Natural killer cell (primary cell): Measurements from ENCODE around the gene FASTK. TPM values are rescaled to one million over a fixed set of nuclear protein-coding genes. Genes with fewer than 3 reads are reported as not detected.

Experiments used
- ATAC-seq, 3 donors: fragments of 150-1000 bp in 2 of 3; fragments of 200-7000 bp in 1 of 3; cut with Tn5 transposase; 1 replicate in 1 of 3; 2 replicates in 2 of 3; pipeline ENCODE4 v1.10.0; 2021; ENCODE audit warnings: mild to moderate bottlenecking in 2 of 3, moderate library complexity in 2 of 3
- DNase-seq, 2 donors: peaks; one replicate each; pipeline versions ENCODE4 v3.0.0 to v3.0.0-alpha.2; 2013 to 2021; ENCODE audit warnings: mixed read lengths in 1 of 2
- H3K27ac ChIP-seq: one replicate; pipeline ENCODE4 v1.5.1; 2013; ENCODE audit warnings: mild to moderate bottlenecking, low read length
- H3K27me3 ChIP-seq: one replicate; pipeline ENCODE4 v1.6.1; 2013; ENCODE audit warnings: low read length; ENCODE audit not compliant: control insufficient read depth, insufficient read depth
- H3K36me3 ChIP-seq: one replicate; pipeline ENCODE4 v1.6.1; 2013; ENCODE audit warnings: low read length; ENCODE audit not compliant: control insufficient read depth, insufficient read depth
- H3K4me1 ChIP-seq: one replicate; pipeline ENCODE4 v1.6.1; 2013; ENCODE audit warnings: low read length; ENCODE audit not compliant: control insufficient read depth, insufficient read depth
- H3K4me3 ChIP-seq: one replicate; pipeline ENCODE4 v1.5.1; 2013; ENCODE audit warnings: low read length
- H3K9me3 ChIP-seq: one replicate; pipeline ENCODE4 v1.6.1; 2013; ENCODE audit warnings: low read length; ENCODE audit not compliant: control insufficient read depth, insufficient read depth
- H3K27ac Mint-ChIP-seq, 2 donors: one replicate each; pipeline ENCODE4 v1.8.0; 2022; ENCODE audit warnings: mild to moderate bottlenecking in 2 of 2, mixed read lengths in 2 of 2, moderate library complexity in 1 of 2
- H3K27me3 Mint-ChIP-seq, 2 donors: one replicate each; pipeline ENCODE4 v1.8.0; 2022; ENCODE audit warnings: low read depth in 2 of 2, mixed read lengths in 2 of 2
- H3K36me3 Mint-ChIP-seq: one replicate; pipeline ENCODE4 v1.8.0; 2022; ENCODE audit warnings: mixed read lengths
- H3K4me1 Mint-ChIP-seq, 2 donors: one replicate each; pipeline ENCODE4 v1.8.0; 2022; ENCODE audit warnings: mixed read lengths in 2 of 2
- H3K4me3 Mint-ChIP-seq: one replicate; pipeline ENCODE4 v1.8.0; 2022; ENCODE audit warnings: mild to moderate bottlenecking, moderate library complexity, mixed read lengths
- H3K9me3 Mint-ChIP-seq, 2 donors: one replicate each; pipeline ENCODE4 v1.8.0; 2022; ENCODE audit warnings: mixed read lengths in 2 of 2
- CTCF ChIP-seq: fragments of 200-600 bp; IDR thresholded peaks from one replicate; pipeline ENCODE4 v1.8.0; 2022; ENCODE audit warnings: antibody characterized with exemption
- WGBS: methylation state at CpG from one replicate; pipeline ENCODE4 v1.1.7; 2013; ENCODE audit warnings: missing lambda C conversion rate; ENCODE audit not compliant: insufficient coverage; 5-methylcytosine and 5-hydroxymethylcytosine counted together
- intact Hi-C: fragments of 100-400 bp; cut with micrococcal nuclease; formaldehyde crosslinking; loops from one replicate; pipeline ENCODE4 v1.14.2; 2022
- total RNA-seq, 4 donors: library from RNA; stranded (reverse); fragments of 120-200 nt in 1 of 4; gene quantifications; one replicate each; pipeline versions ENCODE4 v1.2.3 to v1.2.4, GENCODE V29; 2013 to 2022

FASTK gene
- total RNA-seq, 3 donors from 2014 or later (not counting 1 experiment from before 2014, with no cell fraction given), result 72.8 to 89.4 (median 85.2) TPM

- no peak overlapping the region for H3K27ac ChIP-seq
- peaks cover 0 to 10% of the 10 kb centered on the region in 2 donors for H3K4me1 Mint-ChIP-seq
- peaks cover 11% of the 10 kb centered on the region for H3K36me3 ChIP-seq
Measured at GRCh38 chr7:151119902-151120301, 39.3 kb upstream of the FASTK start.

GRCh38 chr7:151119055-151119415 is 38.4 kb upstream of the FASTK start:
- H3K4me3 Mint-ChIP-seq, result no peak overlapping the region
- DNase-seq, result no peak

More at GRCh38 chr7:151119902-151120301, 39.3 kb upstream of the FASTK start:
- 95% methylated on average over 27 of the region's 27 CpGs for WGBS
- no peaks in the 10 kb centered on the region for H3K27me3 Mint-ChIP-seq
- no peak overlapping the region for H3K4me3 ChIP-seq
- H3K4me1 ChIP-seq, result peaks cover 3% of the 10 kb centered on the region
- no peaks in the 10 kb centered on the region for H3K9me3 Mint-ChIP-seq
- no peaks in the 10 kb centered on the region for H3K9me3 ChIP-seq
- no peaks in the 10 kb centered on the region for H3K36me3 Mint-ChIP-seq
- no peak overlapping the region for H3K4me3 Mint-ChIP-seq
- ATAC-seq (no peak), DNase-seq (no peak)
- no peak overlapping the region for H3K27ac Mint-ChIP-seq
- no peaks in the 10 kb centered on the region for H3K27me3 ChIP-seq
- intact Hi-C loops, result no loop called here
- no peak for TF ChIP-seq CTCF

GRCh38 chr7:151118108-151119054 is 37.8 kb upstream of the FASTK start:
- H3K4me3 ChIP-seq, result no peak overlapping the region
- Mint-ChIP-seq H3K4me1 (peaks cover 0 to 10% of the 10 kb centered on the region in 2 donors), H3K36me3 (no peaks in the 10 kb centered on the region), H3K27ac (no peak overlapping the region), H3K9me3 (no peaks in the 10 kb centered on the region), H3K4me3 (no peak overlapping the region), H3K27me3 (no peaks in the 10 kb centered on the region)
- no peak overlapping the region for H3K27ac ChIP-seq
- peaks cover 10% of the 10 kb centered on the region for H3K36me3 ChIP-seq
- no peaks in the 10 kb centered on the region for H3K9me3 ChIP-seq
- ATAC-seq, result no peak
- DNase-seq, result no peak
- intact Hi-C loops, result no loop called here
- peaks cover 2% of the 10 kb centered on the region for H3K27me3 ChIP-seq
- peaks cover 3% of the 10 kb centered on the region for H3K4me1 ChIP-seq
- WGBS, result 94% methylated on average over 38 of the region's 38 CpGs
- no peak for TF ChIP-seq CTCF

More at GRCh38 chr7:151119055-151119415, 38.4 kb upstream of the FASTK start:
- Histone ChIP-seq H3K4me3 (no peak overlapping the region), H3K4me1 (peaks cover 3% of the 10 kb centered on the region), H3K36me3 (peaks cover 10% of the 10 kb centered on the region), H3K9me3 (no peaks in the 10 kb centered on the region), H3K27ac (no peak overlapping the region), H3K27me3 (no peaks in the 10 kb centered on the region)
- no peak overlapping the region for H3K27ac Mint-ChIP-seq
- TF ChIP-seq CTCF, result no peak
- 96% methylated on average over 13 of the region's 13 CpGs for WGBS
- H3K36me3 Mint-ChIP-seq, result no peaks in the 10 kb centered on the region
- no peaks in the 10 kb centered on the region for H3K27me3 Mint-ChIP-seq
- no peaks in the 10 kb centered on the region for H3K9me3 Mint-ChIP-seq
- ATAC-seq, result no peak
- intact Hi-C loops, result no loop called here
- peaks cover 0 to 10% of the 10 kb centered on the region in 2 donors for H3K4me1 Mint-ChIP-seq
